Suprapubic skin (tissue), 4 donors: ENCODE data around the gene BASP1.

Experiments
- EP300 ChIP-seq: sonication (generic); formaldehyde crosslinking; IDR thresholded peaks from one replicate; pipeline ENCODE4 v1.6.1; 2017; ENCODE audit warnings: antibody characterized with exemption
- POLR2A ChIP-seq, 2 donors: fragments of 450-650 bp; IDR thresholded peaks; one replicate each; pipeline ENCODE4 v1.6.1; 2017; ENCODE audit warnings: antibody characterized with exemption in 2 of 2, mild to moderate bottlenecking in 2 of 2, moderate library complexity in 2 of 2
- POLR2AphosphoS5 ChIP-seq, 3 donors: sonication (generic); formaldehyde crosslinking; IDR thresholded peaks; one replicate each; pipeline ENCODE4 v1.6.1; 2017; ENCODE audit warnings: antibody characterized with exemption in 3 of 3
- TF ChIP-seq, protein P1 (sequence below), 2 donors: fragments of 200-600 bp in 1 of 2; fragments of 450-650 bp in 1 of 2; sonication (generic) in 1 of 2; IDR thresholded peaks; one replicate each; pipeline ENCODE4 v1.5.1; 2016 to 2019; ENCODE audit warnings: antibody characterized with exemption in 2 of 2, mild to moderate bottlenecking in 1 of 2, moderate library complexity in 1 of 2

DNA sequence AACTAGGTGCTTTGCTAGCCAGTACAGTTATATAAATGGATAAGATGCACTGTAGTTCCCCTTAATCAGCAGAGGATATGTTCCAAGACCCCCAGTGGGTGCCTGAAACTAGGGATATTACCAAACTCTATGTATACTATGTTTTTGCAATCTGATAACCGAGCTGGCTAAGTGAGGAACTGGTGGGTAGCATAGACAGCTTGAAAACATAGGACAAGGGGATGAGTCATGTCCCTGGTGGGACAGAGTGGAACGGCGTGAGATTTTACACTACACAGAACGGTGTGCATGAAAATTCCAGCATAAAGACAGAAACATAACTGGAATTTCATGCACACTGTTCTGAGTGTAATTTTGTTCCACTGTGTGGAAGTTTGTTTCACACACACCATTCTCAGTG is 86.9 kb downstream of the BASP1 start:
- TF ChIP-seq POLR2A (IDR thresholded peaks at IDR 0.05), result no peak
- TF ChIP-seq, protein P1, sequence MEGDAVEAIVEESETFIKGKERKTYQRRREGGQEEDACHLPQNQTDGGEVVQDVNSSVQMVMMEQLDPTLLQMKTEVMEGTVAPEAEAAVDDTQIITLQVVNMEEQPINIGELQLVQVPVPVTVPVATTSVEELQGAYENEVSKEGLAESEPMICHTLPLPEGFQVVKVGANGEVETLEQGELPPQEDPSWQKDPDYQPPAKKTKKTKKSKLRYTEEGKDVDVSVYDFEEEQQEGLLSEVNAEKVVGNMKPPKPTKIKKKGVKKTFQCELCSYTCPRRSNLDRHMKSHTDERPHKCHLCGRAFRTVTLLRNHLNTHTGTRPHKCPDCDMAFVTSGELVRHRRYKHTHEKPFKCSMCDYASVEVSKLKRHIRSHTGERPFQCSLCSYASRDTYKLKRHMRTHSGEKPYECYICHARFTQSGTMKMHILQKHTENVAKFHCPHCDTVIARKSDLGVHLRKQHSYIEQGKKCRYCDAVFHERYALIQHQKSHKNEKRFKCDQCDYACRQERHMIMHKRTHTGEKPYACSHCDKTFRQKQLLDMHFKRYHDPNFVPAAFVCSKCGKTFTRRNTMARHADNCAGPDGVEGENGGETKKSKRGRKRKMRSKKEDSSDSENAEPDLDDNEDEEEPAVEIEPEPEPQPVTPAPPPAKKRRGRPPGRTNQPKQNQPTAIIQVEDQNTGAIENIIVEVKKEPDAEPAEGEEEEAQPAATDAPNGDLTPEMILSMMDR (IDR thresholded peaks at IDR 0.05), result no peak
- no peak for TF ChIP-seq POLR2AphosphoS5 (IDR thresholded peaks at IDR 0.05)
- TF ChIP-seq EP300, result no peak
